Lower leg skin (tissue), 4 donors: ENCODE data around the gene FLNA. TPM values are rescaled to one million over a fixed set of nuclear protein-coding genes. Genes with fewer than 3 reads are reported as not detected.
"Not testable (repeated sequence)": the region's sequence is repeated elsewhere in the genome, so short reads cannot be mapped to it uniquely, and the experiment has no call there.

Source experiments
- DNase-seq, 2 donors: peaks; one replicate each; pipeline ENCODE4 v3.0.0-alpha.2; 2019; ENCODE audit warnings: low spot score in 2 of 2
- H3K4me3 ChIP-seq: fragments of 200-600 bp; sonication (generic); 2 replicates; pipeline ENCODE4 v1.5.1; 2017; ENCODE audit warnings: mild to moderate bottlenecking, low read depth; ENCODE audit not compliant: poor library complexity, severe bottlenecking
- POLR2A ChIP-seq, 2 donors: fragments of 450-650 bp; IDR thresholded peaks; one replicate each; pipeline ENCODE4 v1.6.1; 2016 to 2017; ENCODE audit warnings: antibody characterized with exemption in 2 of 2, mild to moderate bottlenecking in 1 of 2, moderate library complexity in 1 of 2
- WGBS, 2 donors: methylation state at CpG; one replicate each; pipeline ENCODE4 v1.1.5; 2018; 5-methylcytosine and 5-hydroxymethylcytosine counted together
- intact Hi-C: fragments of 100-400 bp; cut with DNase I; formaldehyde crosslinking; loops from one replicate; pipeline ENCODE4 v1.15.0; 2023; ENCODE audit warnings: low total_unique reads
- total RNA-seq, 4 donors: library from RNA; depleted of rRNA; stranded (reverse); fragments of >200 nt; gene quantifications; one replicate each; pipeline ENCODE4 v1.1.0, GENCODE V29; 2016
- TF ChIP-seq, protein P1 (sequence below), 3 donors: fragments of 450-650 bp; IDR thresholded peaks; one replicate each; pipeline ENCODE4 v1.5.1; 2016; ENCODE audit warnings: antibody characterized with exemption in 3 of 3, mild to moderate bottlenecking in 3 of 3, moderate library complexity in 2 of 3

FLNA gene
- total RNA-seq, 4 donors from 2014 or later, result 278 to 636 (median 365) TPM

- TF ChIP-seq, protein P1, sequence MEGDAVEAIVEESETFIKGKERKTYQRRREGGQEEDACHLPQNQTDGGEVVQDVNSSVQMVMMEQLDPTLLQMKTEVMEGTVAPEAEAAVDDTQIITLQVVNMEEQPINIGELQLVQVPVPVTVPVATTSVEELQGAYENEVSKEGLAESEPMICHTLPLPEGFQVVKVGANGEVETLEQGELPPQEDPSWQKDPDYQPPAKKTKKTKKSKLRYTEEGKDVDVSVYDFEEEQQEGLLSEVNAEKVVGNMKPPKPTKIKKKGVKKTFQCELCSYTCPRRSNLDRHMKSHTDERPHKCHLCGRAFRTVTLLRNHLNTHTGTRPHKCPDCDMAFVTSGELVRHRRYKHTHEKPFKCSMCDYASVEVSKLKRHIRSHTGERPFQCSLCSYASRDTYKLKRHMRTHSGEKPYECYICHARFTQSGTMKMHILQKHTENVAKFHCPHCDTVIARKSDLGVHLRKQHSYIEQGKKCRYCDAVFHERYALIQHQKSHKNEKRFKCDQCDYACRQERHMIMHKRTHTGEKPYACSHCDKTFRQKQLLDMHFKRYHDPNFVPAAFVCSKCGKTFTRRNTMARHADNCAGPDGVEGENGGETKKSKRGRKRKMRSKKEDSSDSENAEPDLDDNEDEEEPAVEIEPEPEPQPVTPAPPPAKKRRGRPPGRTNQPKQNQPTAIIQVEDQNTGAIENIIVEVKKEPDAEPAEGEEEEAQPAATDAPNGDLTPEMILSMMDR (IDR thresholded peaks at IDR 0.05), result no peak
- no peak for TF ChIP-seq POLR2A (IDR thresholded peaks at IDR 0.05)
- no peak for DNase-seq
- WGBS, 2 donors, result 11 to 56% methylated on average over 6 of the region's 6 CpGs
- no peak overlapping the region for H3K4me3 ChIP-seq
- intact Hi-C loops, result no loop called here
Observed at GRCh38 chrX:154401918-154402621, 27.6 kb upstream of the FLNA start.

DNA sequence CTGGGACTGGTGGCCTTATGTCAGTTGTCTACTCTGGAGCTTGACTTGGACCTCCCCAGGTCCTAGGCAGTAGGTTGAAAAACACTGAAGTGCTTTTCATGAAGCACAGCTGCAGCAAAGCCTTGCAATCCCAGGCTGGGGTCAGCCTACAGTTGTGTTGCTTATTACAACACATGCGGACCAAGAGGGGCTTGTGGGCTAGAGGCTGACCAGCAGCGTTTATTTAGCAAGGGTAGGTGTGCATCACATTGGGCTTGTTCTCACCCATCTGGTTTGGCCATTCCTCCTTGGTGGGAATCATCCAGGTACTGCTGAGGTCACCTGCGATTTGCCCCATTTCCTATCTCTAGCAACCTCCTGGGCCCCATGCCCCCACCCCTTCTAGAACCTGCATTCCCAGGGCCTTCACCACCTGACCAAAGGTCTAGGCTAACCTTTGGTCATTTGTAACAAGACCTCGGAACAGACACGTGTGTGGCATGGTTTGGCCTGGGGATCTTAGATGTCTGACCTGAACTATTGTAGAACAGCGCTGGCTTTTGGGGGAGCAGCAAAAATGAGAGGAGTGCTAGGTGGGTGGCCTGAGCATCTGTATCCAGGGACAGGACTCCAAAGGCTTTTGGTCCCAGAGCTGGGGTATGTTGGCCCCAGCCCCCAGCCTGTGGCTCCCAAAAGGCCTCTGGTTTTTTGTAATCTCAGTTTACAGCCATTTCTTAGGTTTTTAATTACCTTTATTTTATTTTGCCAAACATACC, 26.8 kb upstream of the FLNA start:
- DNase-seq, result no peak
- 52 to 56% methylated on average over 6 of the region's 6 CpGs for WGBS, 2 donors
- intact Hi-C loops, result no loop called here
- no peak overlapping the region for H3K4me3 ChIP-seq
- TF ChIP-seq, protein P1 (IDR thresholded peaks at IDR 0.05), result no peak
- TF ChIP-seq POLR2A (IDR thresholded peaks at IDR 0.05), result no peak

DNA sequence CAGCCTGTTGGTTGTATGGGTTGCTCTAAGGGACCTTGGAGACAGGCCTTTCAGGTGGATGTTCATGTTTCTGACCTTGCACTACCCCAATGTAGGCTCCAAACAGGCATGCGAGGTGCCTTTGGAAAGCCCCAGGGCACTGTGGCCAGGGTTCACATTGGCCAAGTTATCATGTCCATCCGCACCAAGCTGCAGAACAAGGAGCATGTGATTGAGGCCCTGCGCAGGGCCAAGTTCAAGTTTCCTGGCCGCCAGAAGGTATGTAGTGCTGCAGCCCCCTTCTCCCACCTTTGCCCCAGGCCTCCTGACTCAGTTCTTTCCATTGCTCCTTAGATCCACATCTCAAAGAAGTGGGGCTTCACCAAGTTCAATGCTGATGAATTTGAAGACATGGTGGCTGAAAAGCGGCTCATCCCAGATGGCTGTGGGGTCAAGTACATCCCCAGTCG, 26.0 kb upstream of the FLNA start:
- intact Hi-C loops, H3K4me3 ChIP-seq, DNase-seq: not testable (repeated sequence)
- 71 to 73% methylated on average over 5 to 6 of the region's 6 CpGs for WGBS, 2 donors

DNA sequence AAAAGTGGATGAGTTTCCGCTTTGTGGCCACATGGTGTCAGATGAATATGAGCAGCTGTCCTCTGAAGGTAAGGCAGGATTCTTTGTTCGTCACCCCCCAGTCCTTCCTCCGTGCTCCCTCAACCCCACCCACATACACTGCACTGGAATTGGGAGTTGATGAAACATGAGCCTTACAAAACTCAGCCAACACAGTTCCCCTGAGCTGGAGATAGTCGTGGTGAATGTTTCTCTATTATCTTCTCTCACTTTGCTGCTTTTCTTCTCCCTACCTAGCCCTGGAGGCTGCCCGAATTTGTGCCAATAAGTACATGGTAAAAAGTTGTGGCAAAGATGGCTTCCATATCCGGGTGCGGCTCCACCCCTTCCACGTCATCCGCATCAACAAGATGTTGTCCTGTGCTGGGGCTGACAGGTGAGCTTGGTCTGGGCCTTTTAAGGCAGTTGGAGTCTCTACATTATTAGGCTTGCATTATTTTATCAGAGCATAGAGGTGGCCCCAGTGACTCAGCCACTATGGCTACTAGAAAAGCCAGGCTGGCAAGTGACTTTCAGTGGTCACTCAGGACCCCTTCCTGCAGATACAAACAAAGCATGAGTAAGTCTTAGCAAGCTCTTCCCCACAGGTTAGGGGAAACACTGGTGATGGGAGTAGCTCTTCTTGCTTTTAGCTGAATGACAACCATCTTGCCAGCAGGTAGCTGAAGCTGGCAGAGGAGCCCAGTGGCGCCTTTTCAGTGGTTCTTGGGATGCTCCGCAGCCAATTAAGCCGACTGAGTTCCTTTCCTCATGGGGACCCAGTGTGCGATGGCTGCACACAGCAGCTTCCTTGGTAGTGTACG, 25.3 kb upstream of the FLNA start:
- peak overlapping the region; percentile 53 for H3K4me3 ChIP-seq
- 9 to 60% methylated on average over 9 to 14 of the region's 14 CpGs for WGBS, 2 donors
- intact Hi-C loops, result no loop called here
- no peak for DNase-seq
- no peak for TF ChIP-seq POLR2A (IDR thresholded peaks at IDR 0.05)
- TF ChIP-seq, protein P1 (IDR thresholded peaks at IDR 0.05), result no peak

DNA sequence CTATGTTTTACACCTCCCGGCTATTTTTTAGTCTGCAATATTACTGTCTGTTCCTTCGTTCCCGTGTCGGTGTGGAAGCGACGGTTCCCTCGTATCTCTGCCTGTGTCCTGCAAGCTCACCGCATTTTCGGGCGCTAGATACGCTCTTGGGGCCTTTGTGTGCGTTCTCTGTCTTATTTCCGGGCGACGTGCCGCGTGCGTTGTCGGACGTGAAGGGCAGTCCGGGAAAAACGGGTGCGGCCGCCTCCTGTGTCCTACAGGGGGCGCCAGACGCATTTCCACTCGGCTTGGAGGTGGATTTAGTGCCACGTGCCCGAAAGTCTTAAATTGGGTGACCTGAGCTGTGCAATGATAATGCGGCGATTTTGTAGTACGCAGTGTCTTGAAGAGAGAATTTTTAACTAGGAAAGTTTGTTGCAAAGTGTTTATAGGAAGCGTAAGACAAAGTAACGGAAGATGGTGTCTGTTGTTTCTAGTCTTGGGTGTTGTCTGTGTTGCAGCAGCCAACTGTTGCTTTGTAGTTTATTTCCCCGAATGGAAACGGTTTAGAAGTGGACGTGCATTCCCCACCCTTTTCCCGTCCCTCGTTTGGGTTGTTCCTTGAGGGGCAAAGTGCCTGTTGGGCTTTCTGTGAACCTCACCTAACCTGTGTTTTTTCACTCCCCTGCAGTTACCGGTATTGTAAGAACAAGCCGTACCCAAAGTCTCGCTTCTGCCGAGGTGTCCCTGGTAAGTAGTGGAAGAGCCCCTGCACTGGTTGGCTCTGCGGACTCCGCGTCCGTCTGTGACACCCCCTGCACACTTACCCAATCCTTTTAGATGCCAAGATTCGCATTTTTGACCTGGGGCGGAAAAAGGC, 24.5 kb upstream of the FLNA start:
- intact Hi-C loops, result no loop called here
- TF ChIP-seq POLR2A (IDR thresholded peaks at IDR 0.05), result no peak
- TF ChIP-seq, protein P1 (IDR thresholded peaks at IDR 0.05), result no peak
- WGBS, 2 donors, result 1 to 46% methylated on average over 40 to 49 of the region's 49 CpGs

More for the DNA sequence above, 24.5 kb upstream of the FLNA start:
- H3K4me3 ChIP-seq, result peak overlapping the region; percentile 53
- peak; percentile 84 to 96 for DNase-seq
